SU-DHL-6 (cell line): Measurements from ENCODE around the gene OXT.
A peak's percentile ranks its signal among the peaks of the same experiment; 100 is the strongest.

Experiments
- H2AFZ ChIP-seq: fragments of 200-600 bp; sonication (generic); 2 replicates; pipeline ENCODE4 v1.6.1; 2014; ENCODE audit warnings: low read depth, mild to moderate bottlenecking, moderate library complexity, mixed read lengths, antibody characterized with exemption, low read length; ENCODE audit not compliant: severe bottlenecking
- H3F3A ChIP-seq: fragments of 200-600 bp; shearing (Covaris generic); 2 replicates; pipeline ENCODE4 v1.6.0; 2016; ENCODE audit warnings: antibody characterized with exemption, mild to moderate bottlenecking; ENCODE audit not compliant: insufficient read depth
- H3K27ac ChIP-seq: fragments of 200-600 bp; sonication (generic); 2 replicates; pipeline ENCODE4 v1.5.1; 2016; ENCODE audit warnings: low read depth, mild to moderate bottlenecking, low read length, moderate library complexity, mixed read lengths
- H3K27me3 ChIP-seq: fragments of 200-600 bp; sonication (generic), shearing (Covaris generic); 2 replicates; pipeline ENCODE4 v1.6.0; 2014; ENCODE audit warnings: mild to moderate bottlenecking, low read length
- H3K36me3 ChIP-seq: fragments of 200-600 bp; sonication (generic); 2 replicates; pipeline ENCODE4 v1.6.1; 2014; ENCODE audit warnings: mild to moderate bottlenecking, low read length, mixed read lengths
- H3K4me2 ChIP-seq: fragments of 300-600, 200-600 bp; shearing (Covaris generic), sonication (generic); 2 replicates; pipeline ENCODE4 v1.6.0; 2014; ENCODE audit warnings: low read length, low read depth, mild to moderate bottlenecking; ENCODE audit not compliant: poor library complexity, severe bottlenecking
- H3K4me3 ChIP-seq: fragments of 200-600 bp; sonication (generic); 2 replicates; pipeline ENCODE4 v1.5.1; 2014; ENCODE audit warnings: antibody characterized with exemption, low read length, mild to moderate bottlenecking, mixed read lengths; ENCODE audit not compliant: insufficient read depth, poor library complexity, severe bottlenecking
- H3K79me2 ChIP-seq: fragments of 200-600 bp; sonication (generic); 2 replicates; pipeline ENCODE4 v1.6.1; 2014; ENCODE audit warnings: mild to moderate bottlenecking, low read length, moderate library complexity; ENCODE audit not compliant: insufficient read depth
- H3K9ac ChIP-seq: fragments of 200-600 bp; sonication (generic); 2 replicates; pipeline ENCODE4 v1.7.0; 2014; ENCODE audit warnings: mild to moderate bottlenecking, low read length
- H3K9me2 ChIP-seq: fragments of 200-600 bp; sonication (generic); replicated peaks from 2 replicates; pipeline ENCODE4 v1.6.1; 2014; ENCODE audit warnings: low read length; ENCODE audit not compliant: insufficient read depth
- H3K9me3 ChIP-seq: fragments of 200-600 bp; sonication (generic); 2 replicates; pipeline ENCODE4 v1.6.1; 2014; ENCODE audit warnings: low read length, mixed read lengths; ENCODE audit not compliant: insufficient read depth
- H4K20me1 ChIP-seq: fragments of 200-600 bp; sonication (generic); 2 replicates; pipeline ENCODE4 v1.6.1; 2014; ENCODE audit warnings: low read depth, mild to moderate bottlenecking, antibody characterized with exemption, low read length, moderate library complexity, mixed read lengths
- CTCF ChIP-seq: fragments of 200-600 bp; sonication (generic); IDR thresholded peaks from one replicate; pipeline ENCODE4 v1.5.1; 2017; ENCODE audit warnings: antibody characterized with exemption, mild to moderate bottlenecking, low read length, moderate library complexity; ENCODE audit not compliant: insufficient read depth, poor library complexity, severe bottlenecking
- EZH2phosphoT487 ChIP-seq: fragments of 200-600 bp; sonication (generic), shearing (Covaris generic); conservative IDR thresholded peaks from 2 replicates; pipeline ENCODE4 v1.6.1; 2018; ENCODE audit warnings: mild to moderate bottlenecking, antibody characterized with exemption, low read length, moderate library complexity, mixed read lengths

OXT gene

DNA sequence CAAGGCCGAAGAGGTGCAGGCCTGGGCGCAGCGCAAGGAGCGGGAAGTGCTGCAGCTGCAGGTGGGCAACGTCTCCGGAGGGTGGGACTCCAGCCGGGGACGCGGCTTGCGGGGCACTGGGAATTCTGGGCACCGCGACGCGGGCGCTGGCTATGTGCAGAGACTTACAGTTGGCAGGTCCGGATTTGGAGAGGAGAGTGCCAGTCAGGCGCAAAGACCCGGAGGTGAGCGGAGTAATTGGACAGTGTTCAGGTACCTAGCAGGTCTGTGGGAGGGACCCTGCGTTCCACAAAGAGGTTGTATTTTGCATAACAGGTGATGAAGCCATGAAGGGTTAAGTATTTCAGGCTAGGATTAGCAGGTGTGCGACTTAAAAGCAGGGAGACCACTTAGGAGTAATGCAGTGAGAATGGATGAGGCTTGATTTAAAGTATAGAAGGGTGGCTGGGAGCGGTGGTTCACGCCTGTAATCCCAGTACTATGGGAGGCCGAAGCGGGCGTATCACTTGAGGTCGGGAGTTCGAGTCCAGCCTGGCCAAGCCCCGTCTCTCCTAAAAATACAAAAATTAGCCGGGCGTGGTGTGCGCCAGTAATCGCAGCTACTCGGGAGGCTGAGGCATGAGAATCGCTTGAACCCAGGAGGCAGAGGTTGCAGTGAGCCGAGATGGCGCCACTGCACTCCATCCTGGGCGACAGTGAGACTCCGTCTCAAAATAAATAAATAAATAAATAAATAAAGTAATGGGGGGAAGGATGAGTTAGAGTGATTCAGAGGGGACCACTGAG is 24.6 kb upstream of the OXT start:
- Histone ChIP-seq H3K27ac (peak overlapping the region; percentile 60; the same call in 1 of the 2 replicates), H3K9ac (peak overlapping the region; percentile 89), H3K4me2 (peak overlapping the region; percentile 77), H3K4me3 (peak overlapping the region; percentile 69), H4K20me1 (no peaks in the 10 kb centered on the region), H3K79me2 (peaks cover 9% of the 10 kb centered on the region), H3K27me3 (no peaks in the 10 kb centered on the region), H3K9me3 (no peaks in the 10 kb centered on the region), H3K36me3 (no peaks in the 10 kb centered on the region; the same call in 1 of the 2 replicates), H3K9me2 (no peaks in the 10 kb centered on the region), H2AFZ (peak overlapping the region; percentile 76), H3F3A (0 out of 2 replicates have a peak, but pooled peaks cover 6% of the 10 kb centered on the region)
- TF ChIP-seq EZH2phosphoT487 (no peak), CTCF (no peak)

DNA sequence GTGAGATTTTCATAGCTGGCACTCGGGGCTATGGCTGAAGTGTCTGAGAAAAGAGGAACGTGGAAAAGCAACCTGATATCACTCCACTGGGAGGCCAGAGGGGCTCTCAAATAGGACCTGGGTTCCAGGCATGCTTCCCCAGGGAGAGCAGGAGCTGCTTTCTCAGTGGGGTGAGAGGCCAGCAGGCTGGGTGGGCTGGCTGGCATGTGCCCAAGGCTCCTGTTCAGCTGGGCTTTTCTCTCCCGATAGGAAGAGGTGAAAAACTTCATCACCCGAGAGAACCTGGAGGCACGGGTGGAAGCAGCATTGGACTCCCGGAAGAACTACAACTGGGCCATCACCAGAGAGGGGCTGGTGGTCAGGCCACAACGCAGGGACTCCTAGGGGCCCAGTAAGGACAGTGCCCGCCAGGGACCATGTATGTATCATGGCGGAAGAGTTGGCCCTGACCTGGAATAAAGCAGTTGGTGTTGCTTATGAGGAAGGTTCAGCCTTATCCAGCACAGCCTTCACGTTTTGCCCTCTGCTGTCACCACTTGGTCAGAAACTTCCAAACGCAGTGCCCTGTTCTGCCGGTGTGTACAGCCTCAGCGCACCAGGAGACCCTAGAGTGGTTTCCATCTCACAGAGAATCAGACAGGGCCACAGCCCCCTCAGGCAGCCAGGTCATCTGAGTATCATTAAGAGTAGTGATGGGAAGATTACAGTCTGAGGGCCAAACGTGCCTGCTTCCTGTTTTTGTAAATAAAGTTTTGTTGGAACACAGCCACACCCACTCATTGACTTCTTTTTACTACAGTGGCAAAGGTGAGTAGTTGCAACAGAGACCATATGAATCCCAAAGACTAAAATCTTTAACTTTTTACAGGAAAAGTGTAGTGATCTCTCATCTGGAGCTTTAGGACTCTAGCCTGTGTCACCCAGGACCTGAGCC is 23.7 kb upstream of the OXT start:
- Histone ChIP-seq H3K27ac (no peak overlapping the region), H3K4me3 (no peak overlapping the region), H3K9me3 (no peaks in the 10 kb centered on the region), H3K36me3 (no peaks in the 10 kb centered on the region; the same call in 1 of the 2 replicates), H3K27me3 (no peaks in the 10 kb centered on the region), H3K9ac (no peak overlapping the region), H3F3A (0 out of 2 replicates have a peak, but pooled peaks cover 7% of the 10 kb centered on the region), H3K9me2 (no peaks in the 10 kb centered on the region), H3K4me2 (peak overlapping the region; percentile 77), H4K20me1 (no peaks in the 10 kb centered on the region), H2AFZ (no peak overlapping the region), H3K79me2 (peaks cover 9% of the 10 kb centered on the region)
- TF ChIP-seq CTCF = no peak
- no peak for TF ChIP-seq EZH2phosphoT487

- Histone ChIP-seq H3K36me3 (no peaks in the 10 kb centered on the region; the same call in 1 of the 2 replicates), H3K27ac (no peak overlapping the region)
Measured at GRCh38 chr20:3051385-3052019, 19.9 kb upstream of the OXT start.

More at GRCh38 chr20:3051385-3052019, 19.9 kb upstream of the OXT start:
- H3K9me2 ChIP-seq = no peaks in the 10 kb centered on the region
- H3K79me2 ChIP-seq = peaks cover 6% of the 10 kb centered on the region
- H3K4me3 ChIP-seq = no peak overlapping the region
- H3K4me2 ChIP-seq = no peak overlapping the region
- TF ChIP-seq CTCF (no peak), EZH2phosphoT487 (no peak)
- peaks cover 12% of the 10 kb centered on the region; the same call in 1 of the 2 replicates for H3F3A ChIP-seq
- H3K9me3 ChIP-seq = no peaks in the 10 kb centered on the region
- H4K20me1 ChIP-seq = no peaks in the 10 kb centered on the region
- no peak overlapping the region for H3K9ac ChIP-seq
- no peaks in the 10 kb centered on the region for H3K27me3 ChIP-seq
- H2AFZ ChIP-seq = no peak overlapping the region
